Activated CD4-positive, alpha-beta T cell treated with anti-CD3 and anti-CD28 coated beads for 48 hours (primary cell): ENCODE measurements around the gene SLC5A12.
"Not testable (repeated sequence)": the region's sequence is repeated elsewhere in the genome, so short reads cannot be mapped to it uniquely, and the experiment has no call there.

ENCODE experiments used
- DNase-seq: peaks from one replicate; pipeline ENCODE4 v3.0.0-alpha.2; 2020

Gene SLC5A12

DNA sequence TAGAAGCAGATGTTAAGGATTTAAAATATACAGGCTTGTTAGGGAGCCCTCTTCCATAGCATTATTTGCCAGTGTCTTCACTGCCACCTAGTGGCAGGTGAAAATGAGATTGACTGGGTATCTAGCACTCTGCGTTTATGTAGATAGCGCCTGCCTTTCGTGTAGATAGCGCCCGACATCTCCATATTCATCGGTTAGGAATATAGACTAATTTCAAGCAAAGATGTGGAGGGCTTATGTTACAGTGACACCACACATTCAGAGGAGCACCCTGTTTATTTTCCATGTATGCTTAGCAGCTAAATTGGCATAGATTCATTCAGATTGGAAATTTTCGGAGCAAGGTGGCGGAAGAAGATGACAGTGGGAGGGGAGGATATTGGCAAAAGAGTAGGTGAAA is 72.0 kb downstream of the SLC5A12 start:
- DNase-seq, result peak; percentile 31

DNA sequence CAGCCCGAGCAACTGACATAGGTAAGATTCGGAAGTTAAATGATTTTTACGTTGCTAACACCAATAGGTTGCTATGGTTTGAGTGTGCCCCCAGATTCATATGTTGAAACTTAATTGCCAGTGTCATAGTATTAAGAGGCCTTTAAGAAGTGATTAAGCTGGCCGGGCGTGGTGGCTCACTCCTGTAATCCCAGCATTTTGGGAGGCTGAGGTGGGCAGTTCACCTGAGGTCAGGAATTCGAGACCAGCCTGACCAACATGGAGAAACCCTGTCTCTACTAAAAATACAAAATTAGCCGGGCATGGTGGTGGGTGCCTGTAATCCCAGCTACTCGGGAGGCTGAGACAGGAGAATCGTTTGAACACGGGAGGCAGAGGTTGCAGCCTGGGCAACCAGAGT is 78.5 kb downstream of the SLC5A12 start:
- not testable (repeated sequence) for DNase-seq

DNA sequence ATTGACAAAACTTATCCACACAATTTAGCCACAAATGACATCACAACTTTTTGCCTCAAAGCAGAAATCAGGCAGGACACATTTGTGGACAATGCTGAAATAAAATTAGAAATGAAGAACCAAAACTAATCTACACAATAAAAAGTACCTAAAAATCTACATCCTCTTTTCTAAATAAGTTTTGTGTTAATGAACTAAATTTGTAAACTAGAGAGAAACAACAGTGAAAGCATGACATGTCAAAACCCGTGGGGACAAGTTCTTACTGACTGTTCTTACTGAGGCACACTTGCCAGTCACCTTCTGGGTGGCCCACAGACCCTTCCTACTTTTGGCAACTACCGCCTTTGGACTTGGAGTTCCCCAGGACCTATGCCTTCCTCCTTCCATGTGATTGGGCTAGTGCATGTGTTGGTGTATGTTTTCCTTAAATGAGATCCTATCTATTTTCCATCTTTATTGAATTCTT is 89.1 kb downstream of the SLC5A12 start:
- no peak for DNase-seq

DNA sequence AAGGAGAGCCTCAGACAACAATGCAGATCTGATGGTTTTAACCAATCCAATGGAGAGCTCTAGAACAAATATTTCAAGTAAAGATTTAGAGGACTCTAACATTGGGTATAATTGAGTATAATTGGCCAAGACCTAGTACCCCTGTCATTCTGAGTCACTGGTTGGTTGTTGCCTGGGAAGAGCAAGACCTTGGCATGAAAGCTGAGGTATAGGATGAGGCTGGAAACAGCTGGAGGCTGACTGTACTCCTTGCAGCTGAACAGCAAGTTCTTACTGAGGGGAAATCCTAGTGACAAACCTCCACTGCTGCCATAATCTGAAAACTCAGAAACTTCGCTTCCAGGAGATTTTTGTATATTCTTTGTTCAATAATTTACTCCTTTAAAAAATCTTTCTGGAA is 95.5 kb downstream of the SLC5A12 start:
- no peak for DNase-seq

DNA sequence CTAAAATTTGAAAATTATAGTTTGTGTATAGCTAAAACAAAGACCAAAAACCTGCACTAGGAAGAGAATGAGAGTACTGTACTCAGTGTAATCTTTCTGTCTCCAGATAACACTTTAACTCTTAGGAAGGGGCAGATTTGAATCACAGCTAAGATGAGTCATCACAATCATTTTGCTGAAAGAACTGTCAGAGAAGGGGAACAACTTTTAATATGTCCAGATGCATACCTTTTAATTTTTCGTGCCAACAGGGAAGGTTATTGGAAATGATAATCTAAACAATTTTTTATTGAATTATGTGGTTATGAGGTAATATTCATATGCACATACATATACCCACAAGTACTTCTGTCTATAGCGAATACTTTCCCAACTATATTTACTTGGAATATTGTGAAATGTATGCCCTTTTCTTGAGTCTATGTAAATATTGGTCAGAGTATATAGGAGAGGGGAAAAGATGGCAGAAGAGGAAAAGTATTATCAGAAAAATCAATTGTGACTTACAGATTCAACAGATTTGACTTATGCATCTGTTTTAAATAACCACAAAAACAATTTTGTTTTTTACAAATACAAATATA is 98.7 kb downstream of the SLC5A12 start:
- no peak for DNase-seq

DNA sequence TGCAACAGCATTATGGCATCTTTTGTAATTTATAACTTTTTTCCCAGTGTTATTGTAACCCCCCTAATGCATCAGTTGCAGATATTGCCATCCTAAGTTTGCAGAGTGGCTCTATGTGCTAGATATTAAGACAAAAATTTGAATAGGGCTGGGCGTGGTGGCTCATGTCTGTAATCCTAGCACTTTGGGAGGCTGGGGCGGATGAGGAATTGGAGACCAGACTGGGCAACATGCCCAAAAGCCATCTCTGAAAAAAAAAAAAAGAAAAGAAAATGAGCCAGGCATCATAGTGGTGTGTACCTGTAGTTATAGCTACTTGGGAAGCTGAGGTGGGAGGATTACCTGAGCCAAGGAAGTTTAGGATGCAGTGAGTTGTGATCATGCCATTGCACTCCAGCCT is 99.7 kb downstream of the SLC5A12 start:
- no peak for DNase-seq

DNA sequence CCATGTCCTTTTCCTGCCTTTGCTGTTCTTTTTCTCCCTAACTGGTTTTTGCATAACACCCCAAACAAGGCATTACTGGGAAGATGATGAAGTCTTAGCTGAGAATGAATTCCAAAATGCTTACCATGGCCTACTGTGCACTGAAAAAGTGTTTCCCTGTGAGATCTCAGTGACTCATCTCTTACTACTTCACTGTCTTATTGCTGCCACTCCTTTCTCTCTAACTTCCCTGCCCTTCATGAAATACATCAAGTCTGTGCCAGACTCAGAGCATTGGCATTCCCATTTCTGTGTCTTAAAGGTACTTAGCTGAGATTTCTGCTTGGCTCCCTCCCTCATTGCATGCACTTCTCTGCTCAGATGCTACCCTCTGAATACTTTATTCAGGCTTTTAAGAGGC is 100.7 kb downstream of the SLC5A12 start:
- DNase-seq, result no peak

DNA sequence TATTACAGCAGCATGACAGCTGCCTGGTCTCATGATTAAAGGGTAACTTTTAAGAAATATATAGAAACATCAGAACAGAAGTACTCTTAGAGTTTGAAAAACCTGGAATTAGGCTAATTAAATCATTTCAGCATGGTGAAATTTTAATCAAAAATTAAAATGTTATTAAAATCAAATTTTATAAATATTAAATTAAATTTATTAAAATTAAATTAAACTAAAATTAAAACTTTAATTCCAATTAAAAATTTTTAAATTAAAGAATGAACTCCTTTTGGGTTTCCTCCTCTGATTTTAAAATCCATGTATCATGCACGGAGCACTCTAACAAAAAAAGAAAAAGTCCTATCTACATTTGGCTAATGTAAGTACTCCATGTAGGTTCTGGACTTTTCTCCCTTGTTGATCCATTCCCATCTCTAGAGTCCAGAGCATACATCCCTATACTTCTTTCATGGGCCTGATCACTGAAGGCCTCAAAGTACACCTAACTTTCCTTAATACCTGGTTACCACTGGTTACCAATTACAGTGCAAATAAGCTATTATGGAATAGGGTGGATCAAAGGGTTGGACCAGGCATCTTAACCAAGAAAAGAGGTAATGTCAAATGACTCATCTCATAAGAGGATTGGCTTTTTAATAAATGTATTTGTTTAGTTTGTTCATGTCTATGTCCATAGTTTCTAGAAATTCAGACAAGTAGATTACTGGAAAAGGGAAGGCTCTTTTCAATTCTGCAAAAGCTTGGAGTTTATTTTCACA is 101.4 kb downstream of the SLC5A12 start:
- DNase-seq, result no peak

DNA sequence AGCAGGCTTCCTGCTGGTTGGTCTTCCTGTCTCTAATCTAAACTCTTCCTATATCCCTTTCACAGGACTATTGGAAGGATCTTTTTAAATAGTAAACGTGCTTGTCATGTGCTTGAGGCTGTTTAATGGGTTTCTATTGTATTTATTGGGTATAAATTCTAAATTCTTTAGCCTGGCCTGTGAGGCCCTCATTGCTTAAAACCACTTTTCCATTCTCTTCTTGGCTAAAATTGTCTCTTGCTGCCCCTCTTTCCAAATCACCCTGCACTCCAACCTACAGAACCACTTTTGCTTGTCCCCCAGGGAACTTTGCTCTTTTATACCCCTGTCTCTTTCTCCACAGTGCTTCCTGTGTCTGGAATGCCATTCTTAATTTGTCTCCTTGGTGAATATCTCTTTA is 103.4 kb downstream of the SLC5A12 start:
- no peak for DNase-seq
